Glutamatergic neuron (in vitro differentiated cells): ENCODE results near the gene CLBA1. TPM values are rescaled to one million over a fixed set of nuclear protein-coding genes. Genes with fewer than 3 reads are reported as not detected.
A peak's percentile ranks its signal among the peaks of the same experiment; 100 is the strongest.

ENCODE experiments used
- DNase-seq: peaks from one replicate; pipeline ENCODE4 v3.0.0; 2022
- H3K27ac Mint-ChIP-seq: one replicate; pipeline ENCODE4 v1.8.0; 2020; ENCODE audit warnings: mild to moderate bottlenecking, mixed read lengths, inconsistent platforms; ENCODE audit not compliant: unreplicated experiment
- H3K27me3 Mint-ChIP-seq: one replicate; pipeline ENCODE4 v1.8.0; 2020; ENCODE audit warnings: mild to moderate bottlenecking, moderate library complexity, mixed read lengths, inconsistent platforms; ENCODE audit not compliant: unreplicated experiment
- H3K36me3 Mint-ChIP-seq: one replicate; pipeline ENCODE4 v1.8.0; 2020; ENCODE audit warnings: mild to moderate bottlenecking, mixed read lengths, inconsistent platforms; ENCODE audit not compliant: unreplicated experiment
- H3K4me1 Mint-ChIP-seq: one replicate; pipeline ENCODE4 v1.8.0; 2020; ENCODE audit warnings: mild to moderate bottlenecking, low read depth, mixed read lengths, inconsistent platforms; ENCODE audit not compliant: unreplicated experiment
- H3K4me3 Mint-ChIP-seq: one replicate; pipeline ENCODE4 v1.8.0; 2020; ENCODE audit warnings: mild to moderate bottlenecking, mixed read lengths, inconsistent platforms; ENCODE audit not compliant: unreplicated experiment
- H3K9me3 Mint-ChIP-seq: one replicate; pipeline ENCODE4 v1.8.0; 2020; ENCODE audit warnings: mild to moderate bottlenecking, moderate library complexity, mixed read lengths, inconsistent platforms; ENCODE audit not compliant: unreplicated experiment
- total RNA-seq: library from RNA; stranded (reverse); fragmentation: NEBNext Ultra II Directional; extraction: Animal tissue kit (Norgen Biotek cat#: 25700); gene quantifications from one replicate; pipeline ENCODE4 v1.2.1, GENCODE V29; 2021; ENCODE audit not compliant: unreplicated experiment
- TF ChIP-seq, protein P1 (sequence below): fragments of 200-600 bp; sonication (generic); IDR thresholded peaks from one replicate; pipeline ENCODE4 v1.5.0; 2021; ENCODE audit not compliant: partially characterized antibody, unreplicated experiment

Gene CLBA1
- total RNA-seq, 1 donor from 2014 or later: 5.9 TPM

DNA sequence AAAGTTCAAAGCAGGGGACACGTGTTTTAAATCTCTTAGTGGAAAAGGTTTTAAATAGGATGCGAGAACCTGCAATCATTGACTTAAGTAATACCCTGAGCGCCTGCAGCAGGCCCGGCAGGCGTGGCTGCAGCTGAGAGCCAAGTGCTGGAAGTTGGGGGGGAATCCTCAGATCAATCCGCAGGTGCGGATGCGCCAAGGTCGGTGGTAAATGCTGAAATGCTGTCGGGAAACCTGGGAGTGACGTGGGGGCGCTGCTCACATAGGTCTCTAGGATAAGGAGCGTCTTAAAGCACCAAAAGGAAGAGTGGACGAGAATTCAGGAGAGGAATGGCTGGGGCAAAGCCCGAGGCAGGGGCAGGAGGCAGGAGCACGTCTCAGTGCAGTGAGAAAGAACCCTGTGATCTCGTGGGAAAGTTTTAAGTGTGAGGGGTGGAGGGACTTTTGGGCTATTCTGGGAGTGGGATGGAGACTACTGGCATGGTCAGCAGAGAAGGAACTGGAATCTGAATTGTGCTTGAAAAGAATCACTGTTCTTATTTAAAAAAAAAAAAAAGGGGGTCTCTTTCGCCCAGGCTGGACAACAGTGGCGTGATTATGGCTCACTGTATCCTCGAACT lies 36.2 kb downstream of the CLBA1 start:
- H3K9me3 Mint-ChIP-seq: peaks cover 4% of the 10 kb centered on the region
- H3K27ac Mint-ChIP-seq: peak overlapping the region; percentile 93
- H3K36me3 Mint-ChIP-seq: no peaks in the 10 kb centered on the region
- TF ChIP-seq, protein P1, sequence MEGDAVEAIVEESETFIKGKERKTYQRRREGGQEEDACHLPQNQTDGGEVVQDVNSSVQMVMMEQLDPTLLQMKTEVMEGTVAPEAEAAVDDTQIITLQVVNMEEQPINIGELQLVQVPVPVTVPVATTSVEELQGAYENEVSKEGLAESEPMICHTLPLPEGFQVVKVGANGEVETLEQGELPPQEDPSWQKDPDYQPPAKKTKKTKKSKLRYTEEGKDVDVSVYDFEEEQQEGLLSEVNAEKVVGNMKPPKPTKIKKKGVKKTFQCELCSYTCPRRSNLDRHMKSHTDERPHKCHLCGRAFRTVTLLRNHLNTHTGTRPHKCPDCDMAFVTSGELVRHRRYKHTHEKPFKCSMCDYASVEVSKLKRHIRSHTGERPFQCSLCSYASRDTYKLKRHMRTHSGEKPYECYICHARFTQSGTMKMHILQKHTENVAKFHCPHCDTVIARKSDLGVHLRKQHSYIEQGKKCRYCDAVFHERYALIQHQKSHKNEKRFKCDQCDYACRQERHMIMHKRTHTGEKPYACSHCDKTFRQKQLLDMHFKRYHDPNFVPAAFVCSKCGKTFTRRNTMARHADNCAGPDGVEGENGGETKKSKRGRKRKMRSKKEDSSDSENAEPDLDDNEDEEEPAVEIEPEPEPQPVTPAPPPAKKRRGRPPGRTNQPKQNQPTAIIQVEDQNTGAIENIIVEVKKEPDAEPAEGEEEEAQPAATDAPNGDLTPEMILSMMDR: no peak
- peak overlapping the region; percentile 99 for H3K4me3 Mint-ChIP-seq
- H3K4me1 Mint-ChIP-seq: peaks cover 17% of the 10 kb centered on the region
- H3K27me3 Mint-ChIP-seq: peaks cover 12% of the 10 kb centered on the region
- DNase-seq: no peak

DNA sequence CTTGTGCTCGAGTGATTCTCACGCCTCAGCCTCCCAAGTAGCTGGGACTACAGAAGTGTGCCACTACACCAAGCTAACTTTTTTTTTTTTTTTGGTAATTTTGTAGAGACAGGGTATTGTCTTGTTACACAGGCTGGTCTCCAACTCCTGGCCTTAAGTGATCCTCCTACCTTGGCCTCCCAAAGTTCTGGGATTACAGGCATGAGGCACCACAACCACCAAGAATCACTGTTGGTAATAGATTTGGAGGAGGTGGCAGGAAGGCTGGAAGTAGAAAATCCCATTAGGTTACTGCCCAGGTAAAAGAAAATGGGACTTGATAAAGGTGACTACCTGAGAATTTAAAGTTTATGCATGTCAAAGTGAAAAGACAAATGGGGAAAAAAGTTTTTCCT lies 36.7 kb downstream of the CLBA1 start:
- no peaks in the 10 kb centered on the region for H3K36me3 Mint-ChIP-seq
- no peak overlapping the region for H3K27ac Mint-ChIP-seq
- peak overlapping the region; percentile 99 for H3K4me3 Mint-ChIP-seq
- peaks cover 4% of the 10 kb centered on the region for H3K9me3 Mint-ChIP-seq
- no peak for DNase-seq
- peaks cover 12% of the 10 kb centered on the region for H3K27me3 Mint-ChIP-seq
- H3K4me1 Mint-ChIP-seq: peaks cover 15% of the 10 kb centered on the region
- TF ChIP-seq, protein P1: no peak

DNA sequence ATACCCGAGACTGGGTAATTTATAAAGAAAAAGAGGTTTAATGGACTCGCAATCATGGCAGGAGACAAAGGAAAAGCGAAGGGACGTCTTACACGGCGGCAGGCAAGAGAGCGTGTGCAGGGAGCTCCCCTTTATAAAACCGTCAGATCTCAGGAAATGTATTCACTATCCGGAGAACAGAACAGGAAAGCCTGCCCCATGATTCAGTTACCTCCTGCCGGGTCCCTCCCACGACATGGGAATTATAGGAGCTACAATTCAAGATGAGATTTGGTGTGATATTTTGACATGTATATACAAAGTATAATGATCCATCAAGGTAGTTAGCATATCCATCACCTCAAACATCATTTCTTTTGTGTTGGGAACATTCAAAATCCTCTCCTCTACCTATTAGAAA lies 37.6 kb downstream of the CLBA1 start:
- Mint-ChIP-seq H3K36me3 (no peaks in the 10 kb centered on the region), H3K4me3 (peak overlapping the region; percentile 59), H3K4me1 (peaks cover 11% of the 10 kb centered on the region), H3K27ac (no peak overlapping the region), H3K27me3 (peaks cover 12% of the 10 kb centered on the region), H3K9me3 (peaks cover 4% of the 10 kb centered on the region)
- no peak for DNase-seq
- TF ChIP-seq, protein P1: no peak

DNA sequence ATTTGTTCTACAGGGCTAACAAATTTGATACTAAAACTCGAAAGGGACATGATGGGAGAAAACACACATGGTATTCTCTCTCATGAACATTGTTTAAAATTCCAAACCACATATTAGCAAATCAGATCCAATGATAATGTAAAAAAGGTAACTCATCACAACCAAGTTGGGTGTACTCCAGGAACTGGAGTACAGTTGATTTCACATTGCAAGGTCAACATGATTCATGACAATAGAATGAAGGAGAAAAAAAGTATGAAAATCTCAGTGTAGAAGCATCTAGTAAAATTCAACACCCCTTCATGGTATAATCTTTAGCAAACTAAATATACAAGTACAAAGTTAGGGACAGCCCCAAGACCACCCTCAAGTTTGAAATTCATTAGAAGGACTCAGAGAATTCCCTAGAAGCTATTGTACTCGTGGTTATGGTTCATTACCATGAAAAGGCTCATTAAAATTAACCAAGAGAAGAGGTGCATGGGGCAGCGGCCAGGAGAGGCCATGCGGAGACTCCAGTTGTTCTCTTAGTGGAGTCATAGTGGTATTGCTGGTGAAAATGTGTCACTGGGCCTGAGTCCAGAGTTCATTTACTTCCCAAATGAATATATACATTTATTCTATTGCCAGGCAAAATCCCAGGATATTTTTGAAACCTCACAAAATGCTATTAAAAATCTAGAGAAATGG lies 38.3 kb downstream of the CLBA1 start:
- Mint-ChIP-seq H3K4me1 (peaks cover 8% of the 10 kb centered on the region), H3K9me3 (peaks cover 4% of the 10 kb centered on the region), H3K4me3 (no peak overlapping the region), H3K36me3 (no peaks in the 10 kb centered on the region), H3K27me3 (peaks cover 12% of the 10 kb centered on the region), H3K27ac (no peak overlapping the region)
- no peak for DNase-seq
- TF ChIP-seq, protein P1: no peak

DNA sequence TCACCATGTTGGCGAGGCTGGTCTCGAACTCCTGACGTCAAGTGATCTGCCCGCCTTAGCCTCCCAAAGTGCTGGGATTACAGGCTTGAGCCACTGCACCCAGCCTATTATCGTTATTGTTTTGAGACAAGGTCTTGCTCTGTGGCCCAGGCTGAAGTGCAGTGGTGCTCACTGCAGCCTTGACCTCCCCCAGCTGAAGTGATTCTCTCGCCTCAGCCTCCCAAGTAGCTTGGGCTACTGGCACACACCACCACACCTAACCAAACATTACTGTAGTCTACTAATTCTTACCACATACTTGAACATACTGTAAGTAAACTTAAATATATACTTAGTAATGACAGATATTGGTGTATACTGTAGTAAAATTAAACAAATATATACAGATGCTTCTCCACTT lies 39.8 kb downstream of the CLBA1 start:
- H3K4me1 Mint-ChIP-seq: peaks cover 6% of the 10 kb centered on the region
- H3K36me3 Mint-ChIP-seq: no peaks in the 10 kb centered on the region
- H3K27me3 Mint-ChIP-seq: peaks cover 7% of the 10 kb centered on the region
- H3K4me3 Mint-ChIP-seq: no peak overlapping the region
- no peak for DNase-seq
- no peaks in the 10 kb centered on the region for H3K9me3 Mint-ChIP-seq
- no peak overlapping the region for H3K27ac Mint-ChIP-seq
- TF ChIP-seq, protein P1: no peak
